GM21723 (cell line): ENCODE results near the gene TMEM233.

Source experiments
- ATAC-seq: cut with Tn5 transposase; IDR thresholded peaks from one replicate; pipeline ENCODE4 v1.9.1; 2021; ENCODE audit warnings: mild to moderate bottlenecking, moderate library complexity; ENCODE audit not compliant: unreplicated experiment

TMEM233 gene

GRCh38 chr12:119593578-119594398, at the start of gene TMEM233:
Gene TMEM233, plus strand, starts transcription at chr12:119593774. Its CDS starts 75 bp downstream, at chr12:119593849.
- no peak for ATAC-seq

- no peak for ATAC-seq
Measured at GRCh38 chr12:119544765-119545625, 48.6 kb upstream of the TMEM233 start.

GRCh38 chr12:119546340-119546739, 47.2 kb upstream of the TMEM233 start:
- no peak for ATAC-seq

- ATAC-seq = no peak
Measured at GRCh38 chr12:119547001-119547400, 46.6 kb upstream of the TMEM233 start.

GRCh38 chr12:119556854-119557253, 36.7 kb upstream of the TMEM233 start:
- no peak for ATAC-seq

GRCh38 chr12:119565404-119565803, 28.2 kb upstream of the TMEM233 start:
- no peak for ATAC-seq

GRCh38 chr12:119570771-119571170, 22.8 kb upstream of the TMEM233 start:
- no peak for ATAC-seq

- ATAC-seq = no peak
Measured at GRCh38 chr12:119573086-119573485, 20.5 kb upstream of the TMEM233 start.

- ATAC-seq = no peak
Measured at GRCh38 chr12:119574255-119574654, 19.3 kb upstream of the TMEM233 start.

GRCh38 chr12:119576118-119576810, 17.3 kb upstream of the TMEM233 start:
- no peak for ATAC-seq

- ATAC-seq = no peak
Measured at GRCh38 chr12:119576915-119577314, 16.7 kb upstream of the TMEM233 start.

- no peak for ATAC-seq
Measured at GRCh38 chr12:119578112-119578511, 15.5 kb upstream of the TMEM233 start.

- ATAC-seq = no peak
Measured at GRCh38 chr12:119589097-119589496, 4.5 kb upstream of the TMEM233 start.

- no peak for ATAC-seq
Measured at GRCh38 chr12:119589634-119590033, 3.9 kb upstream of the TMEM233 start.

- ATAC-seq = no peak
Measured at GRCh38 chr12:119592232-119592631, 1.3 kb upstream of the TMEM233 start.

GRCh38 chr12:119594399-119594730, 791 bp downstream of the TMEM233 start:
- no peak for ATAC-seq

GRCh38 chr12:119594772-119595445, 1.3 kb downstream of the TMEM233 start:
- no peak for ATAC-seq

GRCh38 chr12:119598159-119598558, 4.6 kb downstream of the TMEM233 start:
- ATAC-seq = no peak

GRCh38 chr12:119601877-119602733, 8.5 kb downstream of the TMEM233 start:
- no peak for ATAC-seq

- ATAC-seq = no peak
Measured at GRCh38 chr12:119602734-119603094, 9.1 kb downstream of the TMEM233 start.
